22Rv1 (cell line): ENCODE results near the gene DDTL.
"Not testable (repeated sequence)": the region's sequence is repeated elsewhere in the genome, so short reads cannot be mapped to it uniquely, and the experiment has no call there.

Experiments used
- H3K27ac ChIP-seq: fragments of 450-650 bp; 2 replicates; pipeline ENCODE4 v1.5.1; 2017
- CTCF ChIP-seq: fragments of 450-650 bp; IDR thresholded peaks from 2 replicates; pipeline ENCODE4 v1.5.1; 2017; ENCODE audit warnings: mild to moderate bottlenecking
- ZFX ChIP-seq: fragments of 450-650 bp; IDR thresholded peaks from 2 replicates; pipeline ENCODE4 v1.6.1; 2017; ENCODE audit warnings: antibody characterized with exemption, borderline replicate concordance

The DDTL gene

GRCh38 chr22:23955886-23956285 is 10.8 kb upstream of the DDTL start:
- H3K27ac ChIP-seq: not testable (repeated sequence)

- peak; percentile 73 for TF ChIP-seq CTCF
- not testable (repeated sequence) for H3K27ac ChIP-seq
Observed at GRCh38 chr22:23956301-23956900, 10.3 kb upstream of the DDTL start.

- H3K27ac ChIP-seq: not testable (repeated sequence)
Observed at GRCh38 chr22:23961084-23961771, 5.5 kb upstream of the DDTL start, which contains the start of gene GSTT2B. Gene GSTT2B, minus strand, starts transcription at chr22:23961195. Its CDS starts 64 bp downstream, at chr22:23961131.

GRCh38 chr22:23966094-23966493 is 594 bp upstream of the DDTL start:
- H3K27ac ChIP-seq: not testable (repeated sequence)

- H3K27ac ChIP-seq: no peak overlapping the region
- TF ChIP-seq ZFX: no peak
- no peak for TF ChIP-seq CTCF
Observed at GRCh38 chr22:23969071-23969470, 2.4 kb downstream of the DDTL start.

GRCh38 chr22:23970201-23970641 is 3.5 kb downstream of the DDTL start:
- TF ChIP-seq CTCF: no peak
- no peak for TF ChIP-seq ZFX
- no peak overlapping the region for H3K27ac ChIP-seq

GRCh38 chr22:23970816-23971486 is 4.3 kb downstream of the DDTL start:
- no peak for TF ChIP-seq CTCF
- no peak for TF ChIP-seq ZFX
- no peak overlapping the region for H3K27ac ChIP-seq

GRCh38 chr22:23971927-23972326 is 5.2 kb downstream of the DDTL start:
- H3K27ac ChIP-seq: not testable (repeated sequence)

GRCh38 chr22:23974345-23974744 is 7.7 kb downstream of the DDTL start, which contains the start of gene DDT:
Gene DDT, minus strand, starts transcription at chr22:23974441. Its CDS starts 27 bp downstream, at chr22:23974414.
- not testable (repeated sequence) for H3K27ac ChIP-seq

- H3K27ac ChIP-seq: not testable (repeated sequence)
Observed at GRCh38 chr22:23974836-23975352, 8.2 kb downstream of the DDTL start.

GRCh38 chr22:23977304-23977703 is 10.6 kb downstream of the DDTL start:
- H3K27ac ChIP-seq: not testable (repeated sequence)

- not testable (repeated sequence) for H3K27ac ChIP-seq
Observed at GRCh38 chr22:23979557-23980240, 13.0 kb downstream of the DDTL start, which contains the start of gene GSTT2. Gene GSTT2, plus strand, starts transcription at chr22:23980134.

- not testable (repeated sequence) for H3K27ac ChIP-seq
Observed at GRCh38 chr22:23980567-23980966, 13.9 kb downstream of the DDTL start.
